ENCODE data around the gene MAP3K5. TPM values are rescaled to one million over a fixed set of nuclear protein-coding genes. Genes with fewer than 3 reads are reported as not detected.

Gene MAP3K5
- total and polyA plus RNA-seq, 7 donors, result 7.4 to 17.8 (median 9.4) TPM

- WGBS, 2 donors, result 64 to 71% methylated on average over 4 of the region's 4 CpGs
- no peak overlapping the region for H3K4me3 ChIP-seq
- H3K36me3 ChIP-seq, result no peaks in the 10 kb centered on the region
- TF ChIP-seq POLR2A (IDR thresholded peaks at IDR 0.05) (no peak), CTCF (IDR thresholded peaks at IDR 0.05) (no peak), EP300 (IDR thresholded peaks at IDR 0.05) (no peak), POLR2AphosphoS5 (IDR thresholded peaks at IDR 0.05) (no peak)
- no peaks in the 10 kb centered on the region for H3K9me3 ChIP-seq
- intact Hi-C loops (cut with DNase I), result no loop called here
- no peak overlapping the region for H3K27ac ChIP-seq
- H3K27me3 ChIP-seq, result no peaks in the 10 kb centered on the region
- H3K4me1 ChIP-seq, result peaks cover 0 to 12% (median 0%) of the 10 kb centered on the region in 4 donors
- DNase-seq, result no peak
Measured at GRCh38 chr6:136750696-136751521, 41.4 kb downstream of the MAP3K5 start.

GRCh38 chr6:136749359-136749997 is 42.8 kb downstream of the MAP3K5 start:
- Histone ChIP-seq H3K36me3 (no peaks in the 10 kb centered on the region), H3K27ac (no peak overlapping the region), H3K9me3 (no peaks in the 10 kb centered on the region), H3K4me1 (peaks cover 0 to 12% (median 0%) of the 10 kb centered on the region in 4 donors), H3K27me3 (no peaks in the 10 kb centered on the region), H3K4me3 (no peak overlapping the region)
- DNase-seq, result no peak
- TF ChIP-seq CTCF (IDR thresholded peaks at IDR 0.05) (no peak), POLR2AphosphoS5 (IDR thresholded peaks at IDR 0.05) (no peak), POLR2A (IDR thresholded peaks at IDR 0.05) (no peak)
- 88 to 95% methylated on average over 13 of the region's 13 CpGs for WGBS, 2 donors
- intact Hi-C loops (cut with DNase I), result no loop called here

GRCh38 chr6:136747507-136747906 is 44.8 kb downstream of the MAP3K5 start:
- DNase-seq, result no peak
- WGBS, 2 donors, result 95 to 98% methylated on average over 1 of the region's 1 CpG
- Histone ChIP-seq H3K9me3 (no peaks in the 10 kb centered on the region), H3K27me3 (no peaks in the 10 kb centered on the region), H3K27ac (no peak overlapping the region), H3K4me3 (no peak overlapping the region), H3K4me1 (peaks cover 0 to 12% (median 0%) of the 10 kb centered on the region in 4 donors), H3K36me3 (no peaks in the 10 kb centered on the region)
- TF ChIP-seq EP300 (IDR thresholded peaks at IDR 0.05) (no peak), POLR2A (IDR thresholded peaks at IDR 0.05) (no peak), POLR2AphosphoS5 (IDR thresholded peaks at IDR 0.05) (no peak), CTCF (IDR thresholded peaks at IDR 0.05) (no peak)
- intact Hi-C loops (cut with DNase I), result no loop called here

GRCh38 chr6:136745300-136745699 is 47.0 kb downstream of the MAP3K5 start:
- no peaks in the 10 kb centered on the region for H3K9me3 ChIP-seq
- no peaks in the 10 kb centered on the region for H3K36me3 ChIP-seq
- H3K27ac ChIP-seq, result no peak overlapping the region
- intact Hi-C loops (cut with DNase I), result no loop called here
- 80 to 92% methylated on average over 6 of the region's 6 CpGs for WGBS, 2 donors
- no peak for TF ChIP-seq CTCF (IDR thresholded peaks at IDR 0.05)
- no peak overlapping the region for H3K4me3 ChIP-seq
- no peaks in the 10 kb centered on the region for H3K4me1 ChIP-seq
- H3K27me3 ChIP-seq, result no peaks in the 10 kb centered on the region
- DNase-seq, result no peak

All from sigmoid colon (tissue), 7 donors.